Measurements from ENCODE around the gene LRRC23. TPM values are rescaled to one million over a fixed set of nuclear protein-coding genes. Genes with fewer than 3 reads are reported as not detected.

The LRRC23 gene
- total and polyA plus RNA-seq, 4 experiments from 2014 or later, result 4.1 to 9.1 (median 6.2) TPM

GRCh38 chr12:6956021-6956727, 51.6 kb downstream of the LRRC23 start:
- H3K27me3 ChIP-seq (ENCODE audit: insufficient read depth, low read length), result no peaks in the 10 kb centered on the region
- peak in 1 of 5 donors; percentile 58 for DNase-seq
- Mint-ChIP-seq H3K4me1 (peaks cover 59 to 97% (median 66%) of the 10 kb centered on the region in 4 donors), H3K9me3 (peaks cover 0 to 2% (median 0%) of the 10 kb centered on the region in 8 donors), H3K27ac (peak overlapping the region; percentile 89 to 99 (median 95)), H3K27me3 (peaks cover 0 to 3% of the 10 kb centered on the region in 2 donors), H3K4me3 (peak overlapping the region in 7 of 8 donors; percentile 44 to 98 (median 76)), H3K36me3 (peaks cover 42 to 77% of the 10 kb centered on the region in 2 donors)
- no peaks in the 10 kb centered on the region for H3K9me3 ChIP-seq (ENCODE audit: control insufficient read depth in 1 of 2, low read length in 2 of 2)
- intact Hi-C loops (cut with micrococcal nuclease), result no loop called here
- peaks cover 82% of the 10 kb centered on the region for H3K4me1 ChIP-seq (ENCODE audit: insufficient read depth, low read length)
- ChIA-PET CTCF (ENCODE audit: partially characterized antibody) (interaction anchor here (1.1 to 13.5 kb wide), 4 partner anchors 9 to 32 kb away, joined by 5 to 774 read pairs (median 12); partner anchors contain the start of genes C12orf57, PTPN6 and RNU7-1), POLR2A (ENCODE audit: partially characterized antibody) (interaction anchor here (1.3 to 22.1 kb wide), 6 partner anchors 4 to 105 kb away, joined by 4 to 1807 read pairs (median 18); partner anchors contain the start of genes C12orf57, CDCA3, PTPN6 and RNU7-1)
- H3K27ac ChIP-seq (ENCODE audit: low read depth, low read length), result peak overlapping the region; percentile 96
- H3K36me3 ChIP-seq (ENCODE audit: insufficient read depth, low read length), result peaks cover 42% of the 10 kb centered on the region
- H3K4me3 ChIP-seq (ENCODE audit: low read length in 2 of 2), result peak overlapping the region in 1 of 2 donors; percentile 11

- Histone ChIP-seq H3K4me1 (ENCODE audit: insufficient read depth, low read length) (peaks cover 93% of the 10 kb centered on the region), H3K4me3 (ENCODE audit: low read length in 2 of 2) (peak overlapping the region in 1 of 2 donors; percentile 12), H3K27me3 (ENCODE audit: insufficient read depth, low read length) (no peaks in the 10 kb centered on the region), H3K9me3 (ENCODE audit: control insufficient read depth in 1 of 2, low read length in 2 of 2) (no peaks in the 10 kb centered on the region), H3K27ac (ENCODE audit: low read depth, low read length) (peak overlapping the region; percentile 96), H3K36me3 (ENCODE audit: insufficient read depth, low read length) (peaks cover 42% of the 10 kb centered on the region)
- ChIA-PET CTCF (ENCODE audit: partially characterized antibody) (interaction anchor here (3.6 to 13.5 kb wide), 2 partner anchors 11 to 13 kb away, joined by 13 to 774 read pairs; partner anchors contain the start of genes C12orf57, PTPN6 and RNU7-1), POLR2A (ENCODE audit: partially characterized antibody) (interaction anchor here (1.5 to 22.1 kb wide), 5 partner anchors 3 to 89 kb away, joined by 4 to 1807 read pairs (median 51); partner anchors contain the start of genes C12orf57, PTPN6, RNU7-1 and SPSB2)
- Mint-ChIP-seq H3K9me3 (no peaks in the 10 kb centered on the region), H3K36me3 (peaks cover 43 to 79% of the 10 kb centered on the region in 2 donors), H3K4me3 (peak overlapping the region; percentile 44 to 98 (median 73)), H3K27ac (peak overlapping the region; percentile 89 to 99 (median 96)), H3K27me3 (peaks cover 0 to 3% of the 10 kb centered on the region in 2 donors), H3K4me1 (peaks cover 69 to 100% (median 77%) of the 10 kb centered on the region in 4 donors)
- intact Hi-C loops (cut with micrococcal nuclease), result no loop called here
- peak in 3 of 5 donors; percentile 36 to 59 (median 42) for DNase-seq
Observed at GRCh38 chr12:6957151-6957701, 52.6 kb downstream of the LRRC23 start.

DNA sequence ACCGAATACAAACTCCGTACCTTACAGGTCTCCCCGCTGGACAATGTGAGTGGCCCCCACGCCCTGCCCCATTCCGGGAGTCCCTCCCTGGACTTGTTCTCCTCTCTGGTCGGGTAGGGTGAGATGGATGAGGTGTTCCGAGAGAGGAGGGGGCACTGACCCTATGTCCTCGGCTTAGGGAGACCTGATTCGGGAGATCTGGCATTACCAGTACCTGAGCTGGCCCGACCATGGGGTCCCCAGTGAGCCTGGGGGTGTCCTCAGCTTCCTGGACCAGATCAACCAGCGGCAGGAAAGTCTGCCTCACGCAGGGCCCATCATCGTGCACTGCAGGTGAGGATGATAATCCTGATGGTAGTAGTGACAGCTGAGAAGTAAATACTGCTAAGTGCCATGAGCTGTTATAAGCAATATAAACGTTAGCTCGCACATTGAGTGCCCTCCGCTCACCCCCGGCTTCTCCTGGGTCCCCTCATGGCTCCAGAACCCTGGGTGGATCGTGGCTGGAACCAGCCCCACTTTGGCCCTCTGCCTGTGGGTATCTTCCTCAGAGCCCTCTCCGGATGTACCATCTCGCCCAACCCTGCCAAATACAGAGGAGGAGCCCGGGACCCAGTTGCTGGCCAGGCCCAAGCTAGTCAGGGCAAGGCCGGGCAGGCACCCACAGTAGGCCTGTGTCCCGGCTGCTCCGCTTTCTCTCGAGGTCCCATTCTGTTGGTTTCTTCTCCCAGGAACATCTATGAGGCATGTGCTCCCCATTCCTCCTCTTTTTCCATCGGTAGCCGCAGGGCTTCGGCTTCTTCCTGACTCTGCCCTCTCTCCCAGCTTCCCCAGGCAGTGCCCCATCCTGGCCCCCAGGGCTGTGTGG, 53.4 kb downstream of the LRRC23 start:
- H3K4me3 Mint-ChIP-seq, result peak overlapping the region; percentile 73 to 97 (median 94)
- no peak for DNase-seq
- Histone ChIP-seq H3K27me3 (ENCODE audit: insufficient read depth, low read length) (no peaks in the 10 kb centered on the region), H3K4me1 (ENCODE audit: insufficient read depth, low read length) (peaks cover 100% of the 10 kb centered on the region), H3K27ac (ENCODE audit: low read depth, low read length) (peak overlapping the region; percentile 96), H3K4me3 (ENCODE audit: low read length in 2 of 2) (peak overlapping the region; percentile 27 to 58), H3K9me3 (ENCODE audit: control insufficient read depth in 1 of 2, low read length in 2 of 2) (no peaks in the 10 kb centered on the region), H3K36me3 (ENCODE audit: insufficient read depth, low read length) (peaks cover 42% of the 10 kb centered on the region)
- POLR2A ChIA-PET (ENCODE audit: partially characterized antibody), result interaction anchor here (1.0 to 13.5 kb wide), 13 partner anchors 11 to 487 kb away, joined by 3 to 1807 read pairs (median 8); partner anchors contain the start of genes ATN1, C12orf57, C1RL and LPCAT3
- intact Hi-C loops (cut with micrococcal nuclease), result no loop called here
- peak overlapping the region; percentile 98 to 100 (median 99) for H3K27ac Mint-ChIP-seq
- peaks cover 37 to 72% of the 10 kb centered on the region in 2 donors for H3K36me3 Mint-ChIP-seq
- peaks cover 0 to 3% of the 10 kb centered on the region in 2 donors for H3K27me3 Mint-ChIP-seq
- CTCF ChIA-PET (ENCODE audit: partially characterized antibody), result interaction anchor here (0.9 to 13.5 kb wide), 7 partner anchors 10 to 145 kb away, joined by 3 to 774 read pairs (median 4); partner anchors contain the start of genes C12orf57, PTPN6, RNU7-1 and SPSB2
- no peaks in the 10 kb centered on the region for H3K9me3 Mint-ChIP-seq
- peaks cover 69 to 96% (median 79%) of the 10 kb centered on the region in 4 donors for H3K4me1 Mint-ChIP-seq

- intact Hi-C loops (cut with micrococcal nuclease), result no loop called here
- peaks cover 96% of the 10 kb centered on the region for H3K4me1 ChIP-seq (ENCODE audit: insufficient read depth, low read length)
- peak overlapping the region; percentile 96 for H3K27ac ChIP-seq (ENCODE audit: low read depth, low read length)
- H3K4me1 Mint-ChIP-seq, result peaks cover 67 to 90% (median 78%) of the 10 kb centered on the region in 4 donors
- peak overlapping the region; percentile 85 to 97 (median 94) for H3K4me3 Mint-ChIP-seq
- CTCF ChIA-PET (ENCODE audit: partially characterized antibody), result interaction anchor here (0.9 to 13.5 kb wide), 8 partner anchors 10 to 150 kb away, joined by 3 to 774 read pairs (median 4); partner anchors contain the start of genes C12orf57, PTPN6, RNU7-1 and SPSB2
- no peaks in the 10 kb centered on the region for H3K9me3 ChIP-seq (ENCODE audit: control insufficient read depth in 1 of 2, low read length in 2 of 2)
- H3K27ac Mint-ChIP-seq, result peak overlapping the region; percentile 98 to 100 (median 99)
- H3K4me3 ChIP-seq (ENCODE audit: low read length in 2 of 2), result peak overlapping the region; percentile 27 to 58
- H3K36me3 ChIP-seq (ENCODE audit: insufficient read depth, low read length), result peaks cover 42% of the 10 kb centered on the region
- no peaks in the 10 kb centered on the region for H3K9me3 Mint-ChIP-seq
- peak in 1 of 5 donors; percentile 42 for DNase-seq
- POLR2A ChIA-PET (ENCODE audit: partially characterized antibody), result interaction anchor here (1.0 to 13.5 kb wide), 16 partner anchors 10 to 496 kb away, joined by 3 to 1807 read pairs (median 6); partner anchors contain the start of genes ATN1, C12orf57, C1RL and ENO2
- H3K27me3 Mint-ChIP-seq, result peaks cover 0 to 3% of the 10 kb centered on the region in 2 donors
- no peaks in the 10 kb centered on the region for H3K27me3 ChIP-seq (ENCODE audit: insufficient read depth, low read length)
- H3K36me3 Mint-ChIP-seq, result peaks cover 37 to 65% of the 10 kb centered on the region in 2 donors
Observed at GRCh38 chr12:6958609-6959057, 54.0 kb downstream of the LRRC23 start.

DNA sequence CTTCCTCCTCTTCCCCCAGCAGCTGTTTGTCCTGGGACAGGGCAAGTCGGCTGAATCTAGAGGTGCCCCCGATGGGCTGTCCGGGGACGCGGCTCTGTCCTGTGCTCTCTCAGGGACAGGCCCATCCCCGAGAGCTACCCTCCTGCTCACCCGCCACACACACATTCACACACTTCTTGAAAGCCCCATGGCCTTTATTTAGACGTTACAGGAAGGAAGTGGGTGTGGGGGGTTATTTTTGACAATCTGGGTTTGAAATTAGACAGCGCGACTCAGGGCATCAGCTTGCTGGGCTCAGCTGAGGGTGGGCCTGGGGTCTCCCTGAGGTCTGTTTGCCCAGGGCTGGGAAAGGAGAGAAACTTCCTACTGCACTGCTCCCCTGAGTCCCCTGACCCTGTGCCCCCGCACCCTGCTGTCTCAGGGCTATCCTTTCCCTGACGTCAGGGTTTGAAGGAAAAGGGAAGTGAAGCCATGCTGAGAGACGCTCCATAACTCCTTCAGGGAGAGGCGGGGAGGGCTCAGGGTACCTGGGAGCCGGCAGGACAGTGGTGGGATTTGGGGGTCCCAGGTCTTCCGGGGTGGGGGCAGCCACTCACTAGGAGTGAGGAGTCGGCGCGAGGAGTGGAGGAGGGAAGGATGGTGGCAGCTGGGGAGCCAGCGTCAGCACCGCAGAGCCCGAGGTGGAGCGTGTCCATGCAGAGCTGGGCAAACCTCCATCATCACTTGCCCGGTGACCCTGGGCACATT, 54.6 kb downstream of the LRRC23 start:
- H3K27ac ChIP-seq (ENCODE audit: low read depth, low read length), result peak overlapping the region; percentile 96
- H3K4me1 ChIP-seq (ENCODE audit: insufficient read depth, low read length), result peaks cover 94% of the 10 kb centered on the region
- DNase-seq, result peak; percentile 83 to 91 (median 85)
- H3K36me3 ChIP-seq (ENCODE audit: insufficient read depth, low read length), result peaks cover 42% of the 10 kb centered on the region
- H3K27me3 ChIP-seq (ENCODE audit: insufficient read depth, low read length), result no peaks in the 10 kb centered on the region
- H3K9me3 ChIP-seq (ENCODE audit: control insufficient read depth in 1 of 2, low read length in 2 of 2), result no peaks in the 10 kb centered on the region
- peaks cover 62 to 89% (median 76%) of the 10 kb centered on the region in 4 donors for H3K4me1 Mint-ChIP-seq
- H3K4me3 Mint-ChIP-seq, result peak overlapping the region; percentile 85 to 97 (median 94)
- H3K27me3 Mint-ChIP-seq, result no peaks in the 10 kb centered on the region
- peaks cover 37 to 59% of the 10 kb centered on the region in 2 donors for H3K36me3 Mint-ChIP-seq
- H3K4me3 ChIP-seq (ENCODE audit: low read length in 2 of 2), result peak overlapping the region; percentile 47 to 58
- CTCF ChIA-PET (ENCODE audit: partially characterized antibody), result interaction anchor here (0.9 to 13.5 kb wide), 9 partner anchors 9 to 149 kb away, joined by 3 to 774 read pairs (median 3); partner anchors contain the start of genes C12orf57, PTPN6, RNU7-1 and SPSB2
- intact Hi-C loops (cut with micrococcal nuclease), result no loop called here
- no peaks in the 10 kb centered on the region for H3K9me3 Mint-ChIP-seq
- H3K27ac Mint-ChIP-seq, result peak overlapping the region; percentile 98 to 100 (median 99)
- POLR2A ChIA-PET (ENCODE audit: partially characterized antibody), result interaction anchor here (1.0 to 13.5 kb wide), 17 partner anchors 9 to 496 kb away, joined by 3 to 1807 read pairs (median 5); partner anchors contain the start of genes ATN1, C12orf57, C1RL and CD4
